T-helper 9 cell (primary cell): ENCODE measurements around the gene CNTN4.
"Not testable (repeated sequence)": the region's sequence is repeated elsewhere in the genome, so short reads cannot be mapped to it uniquely, and the experiment has no call there.

ENCODE experiments used
- DNase-seq: peaks from one replicate; pipeline ENCODE4 v3.0.0-alpha.2; 2020

CNTN4 gene

DNA sequence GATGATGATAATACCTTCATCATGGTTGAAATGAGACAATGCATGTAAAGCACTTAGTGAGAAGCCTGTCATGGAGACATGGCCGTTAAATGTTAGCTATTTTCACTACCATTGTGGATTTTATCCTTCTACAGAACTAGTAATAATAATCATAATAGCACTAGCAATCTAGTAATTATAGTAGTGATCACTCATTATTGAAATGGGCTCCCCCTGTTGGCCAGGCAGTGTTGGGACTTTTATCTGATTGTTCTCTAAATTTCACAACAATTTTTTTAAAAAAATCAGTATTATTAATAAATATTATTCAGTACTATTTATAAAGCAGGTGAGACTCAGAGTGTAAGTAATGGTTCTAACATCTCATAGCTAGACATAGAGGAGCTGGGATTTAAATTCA lies 615.3 kb downstream of the CNTN4 start:
- DNase-seq: no peak

DNA sequence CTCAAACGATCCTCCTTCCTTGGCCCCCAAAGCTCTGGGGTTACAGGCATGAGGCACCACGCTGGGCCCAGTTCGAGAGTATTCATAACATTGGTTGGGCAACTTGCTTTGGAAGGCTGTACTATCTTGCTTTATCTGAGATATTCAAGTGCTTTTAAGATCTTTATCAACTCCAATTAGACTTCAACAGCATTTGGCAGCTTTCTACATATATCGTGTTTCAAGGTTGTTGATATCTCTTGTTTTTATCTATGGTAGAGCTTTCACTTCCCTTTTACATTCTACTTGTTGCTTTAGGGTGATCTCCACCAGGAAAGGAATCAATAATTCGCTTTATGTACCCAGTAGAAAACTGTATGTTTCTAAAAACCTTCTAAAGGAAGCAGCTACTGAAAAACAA lies 616.2 kb downstream of the CNTN4 start:
- no peak for DNase-seq

DNA sequence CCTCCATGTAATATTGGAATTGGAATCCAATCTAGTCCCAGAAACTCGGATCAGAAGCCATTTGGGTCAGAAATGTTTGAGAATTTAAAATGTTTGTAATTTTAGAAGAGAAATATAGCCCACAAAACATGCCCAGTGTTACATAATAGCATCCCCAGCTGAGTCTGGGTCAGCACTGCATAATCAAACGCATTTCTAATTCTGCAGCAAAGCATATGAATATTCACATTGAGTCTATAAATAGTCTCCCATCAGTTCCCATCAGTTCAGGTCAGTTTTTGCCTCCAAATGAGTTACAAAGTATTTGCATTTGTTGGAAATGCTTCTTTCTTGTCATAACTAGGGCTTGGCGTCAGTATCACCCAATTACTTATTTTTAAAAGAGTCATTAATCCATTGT lies 628.4 kb downstream of the CNTN4 start:
- DNase-seq: no peak

DNA sequence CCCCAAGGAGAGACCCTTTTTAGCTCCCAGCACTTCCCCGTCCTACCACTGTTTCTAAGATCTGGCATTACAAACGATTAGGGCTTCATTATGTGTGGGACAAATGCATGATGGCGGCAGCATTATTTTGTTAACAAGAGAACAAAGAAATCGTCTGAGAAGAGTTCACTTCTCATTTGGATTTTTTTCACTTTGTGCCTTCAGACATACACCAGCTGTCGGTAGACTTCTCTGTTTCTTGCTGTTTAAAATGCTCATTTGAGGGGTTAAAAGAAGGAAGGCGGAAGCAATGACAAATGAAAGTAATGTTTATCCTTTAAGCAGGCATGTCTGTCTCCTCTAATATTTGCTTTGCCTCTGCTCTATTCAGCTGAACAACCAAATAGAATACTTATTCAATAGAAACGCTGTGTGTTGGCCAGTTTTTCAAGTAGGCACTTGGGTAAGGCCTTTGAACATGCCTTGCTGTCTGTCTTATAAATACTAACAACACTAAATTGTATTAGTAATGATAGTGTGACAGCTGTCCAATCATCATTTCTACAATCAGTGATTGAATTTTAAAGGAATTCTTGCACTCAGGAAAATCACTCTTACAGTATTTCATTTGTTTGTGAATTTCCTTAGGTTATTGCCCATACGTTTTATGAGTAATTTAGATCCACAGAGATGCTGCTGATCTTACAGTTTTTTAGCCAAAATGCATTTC lies 629.1 kb downstream of the CNTN4 start:
- DNase-seq: no peak

DNA sequence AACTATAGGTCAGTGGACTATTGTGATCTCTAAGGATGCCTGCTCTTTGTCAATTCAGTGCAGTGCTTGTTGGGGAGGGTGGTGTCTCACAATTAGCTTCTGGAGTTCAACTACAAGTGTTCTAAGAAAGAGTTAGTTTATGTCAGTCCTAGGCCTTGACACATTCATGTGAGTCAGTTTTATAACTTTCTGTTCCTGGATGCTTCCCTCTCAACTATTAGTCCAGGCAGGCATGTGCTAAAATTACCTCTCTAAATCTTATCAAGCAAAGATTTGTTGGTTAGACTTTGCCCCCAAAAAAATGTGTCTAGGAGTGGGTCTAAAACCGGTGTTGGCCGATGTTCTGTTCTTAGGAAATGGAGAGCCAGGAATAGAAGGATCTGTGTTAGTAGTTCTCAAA lies 633.2 kb downstream of the CNTN4 start:
- DNase-seq: no peak

DNA sequence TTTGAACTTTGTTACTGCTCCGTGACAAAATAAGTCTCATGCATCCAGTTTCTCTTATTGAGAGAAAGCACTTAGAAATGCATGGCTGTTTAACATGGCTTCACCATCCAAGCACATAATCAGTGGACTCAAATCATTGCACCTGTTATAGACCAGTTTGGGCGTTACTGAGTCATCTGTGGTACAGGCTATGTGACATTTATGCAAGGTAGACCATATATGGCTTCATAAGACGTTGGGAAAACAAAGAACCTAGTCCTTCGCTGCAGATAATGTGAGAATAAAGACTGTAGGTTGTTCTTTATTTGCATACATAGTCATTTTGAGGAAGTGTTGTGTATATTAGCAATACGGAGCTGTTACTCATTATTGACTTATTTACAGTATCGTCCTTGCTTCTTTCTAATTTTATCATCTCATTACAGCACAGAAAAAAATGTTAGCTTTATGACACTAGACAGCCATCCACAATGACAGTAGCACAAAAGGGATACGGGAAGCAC lies 636.8 kb downstream of the CNTN4 start:
- DNase-seq: no peak

DNA sequence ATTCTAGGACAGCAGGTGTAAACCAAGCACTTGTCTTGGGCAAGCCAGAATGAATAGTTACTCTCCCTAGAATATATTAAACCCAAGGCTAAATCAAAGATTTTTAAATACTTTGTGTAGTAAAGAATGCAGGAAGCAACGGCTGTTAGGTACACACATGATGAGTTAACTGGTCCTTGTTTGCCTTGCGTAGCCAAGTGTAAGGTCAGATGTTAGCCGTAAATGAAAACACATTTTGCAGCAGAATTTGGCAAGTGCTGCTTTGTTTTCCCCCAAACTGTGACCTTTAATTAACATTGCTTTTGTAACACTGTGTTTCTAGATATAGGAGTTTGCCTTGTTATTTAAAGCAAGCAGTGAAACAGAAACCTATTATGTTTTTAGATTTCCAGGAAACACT lies 642.9 kb downstream of the CNTN4 start:
- no peak for DNase-seq

DNA sequence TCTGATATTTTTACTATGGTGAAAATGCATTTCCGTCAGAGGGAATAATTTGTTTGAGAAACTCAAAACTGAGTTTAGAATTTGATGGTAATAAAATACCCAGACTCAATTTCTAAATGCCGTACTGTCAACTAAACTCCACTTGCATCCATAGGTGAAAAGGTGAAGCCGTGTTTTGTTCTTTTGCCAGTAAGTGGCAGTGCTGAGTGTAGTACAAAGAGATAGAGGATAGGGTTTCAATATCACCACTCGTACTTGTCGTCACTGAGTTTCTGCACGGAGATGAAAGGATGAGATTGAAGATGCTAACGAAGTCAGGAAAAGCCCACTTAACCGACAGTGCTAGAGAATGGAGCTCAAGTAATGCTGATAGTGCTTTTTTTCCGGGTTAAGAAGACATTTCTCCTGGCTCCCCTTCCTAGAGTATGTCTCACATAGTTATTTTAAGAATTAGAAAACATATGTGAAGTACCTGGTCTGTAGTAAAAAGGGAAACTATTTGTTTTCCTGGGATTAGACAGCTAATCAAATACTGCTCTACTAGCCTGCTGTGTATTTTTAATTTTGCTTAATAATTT lies 666.4 kb downstream of the CNTN4 start:
- DNase-seq: no peak

DNA sequence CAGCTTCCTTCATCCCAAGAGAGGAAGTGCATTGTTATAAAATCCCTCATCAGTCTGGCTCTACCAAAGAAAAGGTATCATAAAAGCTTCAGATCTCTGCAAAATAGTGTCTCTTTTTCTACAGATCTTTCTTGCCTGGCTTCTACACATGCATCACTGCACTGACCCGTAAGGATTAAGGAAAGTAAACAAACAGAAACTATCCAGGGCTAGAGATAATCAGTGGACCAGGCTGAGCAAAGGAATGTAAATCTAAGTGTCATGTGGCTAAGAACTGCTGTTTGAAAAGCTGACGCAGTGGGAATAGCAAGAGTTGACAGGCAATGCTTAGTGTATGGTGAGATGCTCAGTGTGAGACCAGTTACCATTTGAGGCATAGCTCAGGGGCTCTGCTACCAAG lies 671.8 kb downstream of the CNTN4 start:
- no peak for DNase-seq

DNA sequence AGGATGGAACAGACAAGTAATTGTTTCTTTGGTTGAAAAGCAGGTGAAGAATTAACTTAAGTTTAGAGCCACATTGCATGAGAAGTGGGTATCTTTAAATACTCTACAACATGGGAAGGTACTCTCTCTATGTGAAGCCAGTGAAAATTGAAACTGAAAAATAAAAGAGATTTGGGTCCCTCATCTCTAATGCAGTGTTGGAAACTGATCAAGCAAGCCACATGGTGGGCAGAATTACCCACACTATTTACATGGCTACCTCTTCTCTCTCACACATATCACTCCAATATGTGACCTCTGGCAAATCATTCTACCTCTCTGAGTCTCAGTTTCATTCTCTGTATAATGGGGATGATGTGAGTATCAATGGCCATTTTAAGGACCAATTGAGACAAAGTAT lies 672.5 kb downstream of the CNTN4 start:
- DNase-seq: no peak

DNA sequence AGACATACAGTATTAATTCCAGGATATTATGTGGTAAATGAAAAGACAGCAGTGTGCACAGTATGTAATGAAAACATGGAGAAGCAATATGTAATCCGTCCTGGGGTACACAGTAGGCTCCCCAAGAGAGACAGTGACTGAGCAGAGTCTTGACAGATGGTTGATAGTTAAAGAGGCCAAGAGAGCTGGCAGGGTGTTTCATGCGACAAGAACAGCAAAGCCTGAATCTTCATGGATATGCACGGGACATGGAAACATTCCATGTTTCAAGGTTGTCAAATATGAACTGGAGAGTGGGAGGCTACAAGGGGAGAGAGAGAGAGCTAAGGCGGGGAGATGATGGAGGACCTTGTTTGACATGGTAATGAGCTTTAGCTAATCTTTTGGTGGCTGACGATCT lies 673.1 kb downstream of the CNTN4 start:
- no peak for DNase-seq

DNA sequence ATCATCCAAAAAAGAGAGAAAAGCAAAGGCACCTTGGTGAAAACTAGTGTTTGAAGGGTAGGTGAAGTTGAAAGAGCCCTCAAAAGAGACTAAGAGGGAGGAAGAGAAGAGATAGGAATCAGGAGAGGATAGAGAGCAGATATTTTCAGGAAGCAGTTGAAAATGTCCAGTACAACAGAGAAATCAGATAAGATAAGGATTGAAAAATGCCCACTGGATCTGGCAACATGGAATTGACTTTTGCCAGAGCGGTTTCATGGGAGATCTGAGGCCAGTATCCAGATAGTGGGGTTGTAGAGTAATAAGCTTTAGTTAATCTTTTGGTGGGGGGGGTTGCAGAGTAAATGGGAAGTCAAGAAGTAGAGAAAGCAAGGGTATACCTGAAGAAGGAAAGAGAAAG lies 674.1 kb downstream of the CNTN4 start:
- no peak for DNase-seq

DNA sequence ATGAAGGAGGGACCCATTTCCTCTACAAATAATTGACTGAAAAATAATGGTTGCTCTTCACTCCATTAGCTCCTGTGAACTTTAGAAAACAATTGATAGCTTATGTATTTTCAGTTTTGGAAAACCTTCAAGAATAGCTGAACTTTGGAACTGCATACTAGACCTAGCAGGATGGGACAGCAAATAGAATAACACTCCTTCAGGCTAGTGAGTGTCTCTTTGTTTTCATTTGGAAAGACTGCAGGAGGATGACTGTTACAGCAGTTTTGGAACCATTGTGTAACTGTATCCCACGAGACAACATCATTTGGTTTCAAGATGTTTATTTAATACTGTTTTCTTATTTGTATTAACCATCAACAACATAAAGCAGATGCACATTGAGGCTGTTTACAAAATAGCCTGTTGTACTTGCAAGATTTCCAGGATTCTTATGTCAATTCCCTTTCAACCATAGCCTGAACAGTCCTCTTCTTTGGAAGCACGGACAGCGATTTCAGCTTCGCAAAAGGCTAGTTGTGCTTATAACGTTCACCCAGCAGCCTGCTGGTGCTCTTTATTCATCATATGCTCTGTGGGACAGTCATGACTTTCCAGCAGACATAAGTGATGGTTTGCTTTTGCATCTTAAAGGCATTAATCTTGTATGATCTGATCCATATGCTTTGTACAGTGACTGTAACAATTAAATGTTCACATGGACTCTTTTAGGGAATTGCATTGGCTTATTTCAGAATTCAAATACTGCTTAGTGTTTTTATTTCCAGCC lies 676.0 kb downstream of the CNTN4 start:
- no peak for DNase-seq

DNA sequence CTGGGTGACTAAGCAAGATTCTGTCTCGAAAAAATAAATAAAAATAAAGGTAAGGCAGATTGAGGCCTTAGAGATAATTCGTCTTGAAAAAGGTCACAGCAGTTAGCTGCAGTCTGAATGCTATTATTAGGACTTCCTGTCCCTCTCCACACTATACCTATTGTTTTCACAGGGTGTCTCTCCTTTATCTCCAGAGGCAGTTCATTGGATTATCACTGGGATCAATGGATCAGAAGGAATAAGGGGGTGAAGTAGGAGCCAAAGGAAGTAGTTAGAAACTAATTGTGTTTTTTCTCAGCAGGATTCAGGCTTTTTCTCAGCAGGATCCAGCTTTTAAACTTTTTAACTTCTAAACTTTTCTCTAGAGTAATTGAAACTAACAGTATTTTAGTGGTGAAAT lies 684.6 kb downstream of the CNTN4 start:
- no peak for DNase-seq

DNA sequence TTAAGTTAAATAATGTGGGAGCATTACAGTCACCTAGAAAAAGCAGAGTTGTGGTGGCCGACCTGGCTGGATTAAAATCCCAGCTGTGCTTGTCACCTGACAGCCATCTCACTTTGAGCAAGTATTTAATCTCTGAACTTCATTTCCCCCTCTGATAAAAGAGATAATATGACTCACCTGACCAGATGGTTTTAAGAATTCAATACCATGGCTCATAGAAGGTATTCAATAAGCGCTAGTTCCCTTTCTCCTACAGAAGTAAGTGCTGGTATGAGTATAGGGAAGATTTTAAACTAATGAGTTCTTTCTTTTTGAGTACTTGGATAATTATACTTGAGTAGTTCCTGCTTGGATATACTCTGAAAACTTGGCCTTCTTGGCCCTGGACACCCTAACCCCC lies 686.0 kb downstream of the CNTN4 start:
- no peak for DNase-seq

DNA sequence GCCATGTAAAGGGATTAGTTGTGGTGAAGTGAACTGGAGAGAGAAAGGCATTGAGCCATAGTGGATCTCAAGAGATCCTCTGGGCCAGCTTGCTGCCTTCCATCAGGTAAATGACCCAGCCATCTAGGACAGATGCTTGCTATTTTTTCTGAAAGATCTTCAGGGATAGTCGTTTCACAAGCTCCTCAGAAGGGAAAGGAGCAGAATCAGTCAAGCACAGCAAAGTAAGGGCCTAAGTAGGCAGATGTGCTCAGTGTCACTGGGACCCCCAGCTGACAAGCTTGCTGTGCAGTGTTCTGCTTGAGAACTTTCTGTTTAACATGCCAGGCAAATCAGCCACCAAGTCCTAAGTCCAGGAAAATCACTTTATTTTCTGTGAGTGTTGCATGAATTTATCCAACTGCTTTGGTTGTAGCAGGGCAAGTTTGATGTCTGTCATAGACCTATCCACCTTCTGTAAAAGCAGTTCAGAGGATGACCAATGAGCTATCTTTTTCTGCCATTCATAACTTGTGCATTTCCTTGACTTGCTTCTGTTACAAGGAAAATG lies 691.7 kb downstream of the CNTN4 start:
- no peak for DNase-seq

DNA sequence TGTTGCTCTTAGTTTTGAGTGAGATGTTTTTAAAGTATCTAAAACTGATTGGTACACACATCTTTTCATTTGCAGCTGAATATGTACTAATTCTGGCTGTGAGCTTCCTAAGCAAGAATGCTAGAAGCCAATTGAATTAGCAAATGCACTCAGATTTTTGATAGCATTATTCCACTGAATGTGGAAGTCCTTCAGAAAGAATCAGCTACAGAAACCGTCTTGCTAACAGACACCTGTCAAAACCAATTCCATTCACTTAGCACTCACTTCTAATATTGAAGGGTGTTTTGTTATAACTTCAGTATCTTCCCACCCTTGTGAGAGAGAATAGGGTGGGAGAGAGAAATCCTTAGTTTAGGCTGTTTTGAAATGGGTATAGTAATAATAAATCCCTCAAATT lies 693.8 kb downstream of the CNTN4 start:
- no peak for DNase-seq

DNA sequence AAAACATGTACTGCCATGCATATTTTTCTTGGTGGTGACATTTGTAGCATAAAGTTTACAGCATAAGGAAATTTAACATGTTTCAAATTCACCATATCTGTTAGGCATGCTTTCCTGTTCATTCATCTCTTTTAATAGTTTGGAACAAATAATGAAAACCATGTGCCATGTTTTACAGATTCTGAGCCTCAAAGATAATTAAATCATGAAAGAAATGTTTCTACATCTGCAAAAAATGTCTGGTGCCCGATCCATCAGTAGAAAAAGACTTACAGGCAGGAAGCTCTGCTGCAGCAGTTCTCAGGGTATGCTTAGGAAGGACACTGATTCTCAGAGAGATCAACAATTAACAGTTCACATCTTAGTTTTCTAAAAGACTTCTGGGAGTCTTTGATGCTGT lies 695.3 kb downstream of the CNTN4 start:
- no peak for DNase-seq

DNA sequence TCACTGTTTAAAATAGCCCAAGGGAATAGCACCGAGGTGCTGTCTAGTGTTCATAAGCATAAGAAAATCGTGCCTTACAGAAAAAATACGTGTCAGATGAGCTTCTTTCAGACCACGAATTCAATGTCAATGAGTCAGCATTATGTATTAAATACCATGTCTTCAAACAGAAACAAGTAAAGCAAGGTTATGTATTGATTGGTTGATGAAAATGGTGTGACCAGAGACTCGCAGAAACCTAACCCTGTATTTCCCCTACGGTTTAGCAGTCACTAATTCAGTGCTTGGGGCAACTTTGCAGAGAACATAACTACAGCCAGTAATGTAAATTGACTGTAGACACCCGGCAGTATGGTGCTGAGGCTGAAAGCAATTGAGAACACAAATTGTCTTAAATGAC lies 703.8 kb downstream of the CNTN4 start:
- no peak for DNase-seq

DNA sequence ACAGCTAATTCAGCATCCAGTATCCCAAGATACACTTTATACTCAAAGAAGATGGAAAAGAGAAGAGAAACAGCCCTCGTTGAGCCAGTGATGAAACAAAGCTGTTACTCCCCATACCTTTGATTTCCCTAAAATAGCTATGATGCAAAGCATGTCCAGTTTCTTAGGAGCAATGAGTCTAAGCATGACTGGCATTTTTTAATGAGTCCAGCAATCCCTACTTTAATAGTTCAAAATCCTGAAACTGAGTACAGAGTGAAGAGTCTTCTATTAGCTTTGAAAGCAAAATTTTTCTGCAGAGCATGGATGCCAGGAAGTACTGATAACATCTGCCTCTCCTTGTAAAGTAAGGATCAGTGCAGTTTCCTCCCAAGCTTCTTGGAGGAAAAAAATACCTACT lies 708.8 kb downstream of the CNTN4 start:
- no peak for DNase-seq

DNA sequence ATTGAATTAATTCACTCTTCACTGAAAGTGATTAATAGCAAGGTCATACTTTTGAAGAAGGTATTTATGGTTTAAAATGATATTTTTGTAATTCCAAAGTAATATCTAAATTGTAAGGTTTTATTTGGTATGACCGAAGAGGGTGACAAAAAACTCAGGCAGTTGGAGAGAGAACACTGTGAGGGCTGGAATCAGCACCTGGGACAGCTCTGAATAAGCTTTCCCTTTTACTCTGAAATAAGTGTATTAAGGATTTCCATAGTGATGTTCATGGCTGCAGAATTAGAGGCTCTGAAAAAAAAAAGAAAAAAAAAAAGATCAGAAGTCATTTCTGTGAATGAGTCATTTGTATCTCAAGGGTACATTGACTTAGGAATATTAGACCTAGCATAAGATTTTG lies 712.1 kb downstream of the CNTN4 start:
- DNase-seq: no peak

DNA sequence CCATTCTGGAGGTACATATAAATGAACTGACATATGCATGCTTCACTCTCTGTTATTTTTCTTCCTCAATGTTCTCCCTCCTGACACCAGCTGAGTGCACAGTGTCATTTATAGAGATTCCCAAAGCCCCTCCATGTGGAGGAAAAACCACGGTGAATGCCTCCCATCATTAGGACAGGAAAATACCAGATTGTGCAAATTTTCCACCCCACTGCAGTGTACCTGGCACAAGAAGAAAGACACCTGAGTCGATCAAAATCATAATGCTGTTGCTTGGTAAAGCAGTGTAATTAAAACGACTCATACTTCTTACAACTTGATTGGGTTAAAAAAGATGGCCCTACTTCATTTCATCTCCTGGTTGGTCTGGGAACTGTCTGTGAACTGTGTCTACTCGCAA lies 720.9 kb downstream of the CNTN4 start:
- DNase-seq: no peak

DNA sequence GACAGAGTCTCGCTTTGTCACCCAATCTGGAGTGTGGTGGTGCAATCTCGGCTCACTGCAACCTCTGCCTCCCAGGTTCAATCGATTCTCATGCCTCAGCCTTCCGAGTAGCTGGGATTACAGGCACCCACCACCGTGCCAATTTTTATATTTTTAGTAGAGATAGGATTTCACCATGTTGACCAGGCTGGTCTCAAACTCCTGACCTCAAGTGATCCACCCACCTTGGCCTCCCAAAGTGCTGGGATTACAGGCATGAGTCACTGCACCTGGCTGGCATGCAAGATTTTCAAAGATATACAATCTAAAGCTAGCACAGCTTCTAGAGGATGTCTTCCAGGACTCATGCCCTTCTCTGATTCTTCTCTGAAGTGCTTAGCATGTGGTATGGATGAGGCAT lies 722.3 kb downstream of the CNTN4 start:
- not testable (repeated sequence) for DNase-seq

DNA sequence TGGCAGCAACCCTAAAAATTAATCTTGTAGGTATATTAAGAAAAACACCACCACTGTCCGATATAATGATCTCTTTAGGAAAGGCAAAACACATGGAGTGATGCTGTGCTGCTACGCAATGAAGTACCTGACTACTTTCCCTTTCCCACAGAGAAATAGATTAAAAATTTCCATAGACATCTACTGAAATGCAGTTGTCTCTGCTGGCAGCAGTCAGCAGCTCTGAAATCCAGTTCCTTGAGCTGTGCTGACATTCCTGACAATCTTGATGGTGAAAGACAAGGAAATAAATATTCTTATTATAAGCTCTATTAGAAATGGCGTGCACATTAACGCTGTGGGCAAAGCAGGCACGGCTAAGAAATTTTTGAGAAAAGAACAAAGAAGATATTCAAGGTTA lies 723.9 kb downstream of the CNTN4 start:
- DNase-seq: no peak
